Cardiac muscle cell (in vitro differentiated cells and primary cell): ENCODE data around the gene COX6B2. TPM values are rescaled to one million over a fixed set of nuclear protein-coding genes. Genes with fewer than 3 reads are reported as not detected.
A peak's percentile ranks its signal among the peaks of the same experiment; 100 is the strongest.

Experiments
- DNase-seq, 2 donors: peaks; one replicate each; pipeline versions ENCODE4 v3.0.0 to v3.0.0-alpha.2; 2010 to 2017; ENCODE audit warnings: low read depth in 1 of 2, low spot score in 1 of 2
- H3K27ac ChIP-seq: fragments of 200-600 bp; sonication (generic); 2 replicates; pipeline ENCODE4 v1.5.1; 2016
- H3K27me3 ChIP-seq: fragments of 200-600 bp; sonication (generic); 2 replicates; pipeline ENCODE4 v1.6.0; 2016; ENCODE audit warnings: control low read depth
- H3K36me3 ChIP-seq: fragments of 200-600 bp; sonication (generic); 2 replicates; pipeline ENCODE4 v1.5.1; 2016; ENCODE audit warnings: control low read depth
- H3K4me1 ChIP-seq: fragments of 200-600 bp; sonication (generic); 2 replicates; pipeline ENCODE4 v1.8.1; 2017; ENCODE audit warnings: low read depth, mild to moderate bottlenecking, mixed run types
- H3K4me3 ChIP-seq: fragments of 200-600 bp; sonication (generic); 2 replicates; pipeline ENCODE4 v1.5.1; 2016; ENCODE audit warnings: mild to moderate bottlenecking
- H3K9me3 ChIP-seq: fragments of 200-600 bp; sonication (generic); 2 replicates; pipeline ENCODE4 v1.5.1; 2017; ENCODE audit warnings: low read depth, mild to moderate bottlenecking, control low read depth
- polyA plus RNA-seq: library from polyadenylated mRNA; unstranded; fragments of >200 nt; fragmentation: Nextera tagmentation; extraction: Ambion mirVana; gene quantifications from 2 replicates; pipeline ENCODE4 v1.2.1, GENCODE V29; 2016
- total RNA-seq: library from RNA; depleted of rRNA; stranded (reverse); fragments of >200 nt; gene quantifications from 2 replicates; pipeline ENCODE4 v1.2.3, GENCODE V29; 2016
- TF ChIP-seq, protein P1 (sequence below): IDR thresholded peaks from 2 replicates; pipeline ENCODE4 v1.5.1; 2012; ENCODE audit warnings: low read depth, mild to moderate bottlenecking, low read length

Gene COX6B2
- total and polyA plus RNA-seq, 2 experiments from 2014 or later = 0.06 TPM; not detected in 1

DNA sequence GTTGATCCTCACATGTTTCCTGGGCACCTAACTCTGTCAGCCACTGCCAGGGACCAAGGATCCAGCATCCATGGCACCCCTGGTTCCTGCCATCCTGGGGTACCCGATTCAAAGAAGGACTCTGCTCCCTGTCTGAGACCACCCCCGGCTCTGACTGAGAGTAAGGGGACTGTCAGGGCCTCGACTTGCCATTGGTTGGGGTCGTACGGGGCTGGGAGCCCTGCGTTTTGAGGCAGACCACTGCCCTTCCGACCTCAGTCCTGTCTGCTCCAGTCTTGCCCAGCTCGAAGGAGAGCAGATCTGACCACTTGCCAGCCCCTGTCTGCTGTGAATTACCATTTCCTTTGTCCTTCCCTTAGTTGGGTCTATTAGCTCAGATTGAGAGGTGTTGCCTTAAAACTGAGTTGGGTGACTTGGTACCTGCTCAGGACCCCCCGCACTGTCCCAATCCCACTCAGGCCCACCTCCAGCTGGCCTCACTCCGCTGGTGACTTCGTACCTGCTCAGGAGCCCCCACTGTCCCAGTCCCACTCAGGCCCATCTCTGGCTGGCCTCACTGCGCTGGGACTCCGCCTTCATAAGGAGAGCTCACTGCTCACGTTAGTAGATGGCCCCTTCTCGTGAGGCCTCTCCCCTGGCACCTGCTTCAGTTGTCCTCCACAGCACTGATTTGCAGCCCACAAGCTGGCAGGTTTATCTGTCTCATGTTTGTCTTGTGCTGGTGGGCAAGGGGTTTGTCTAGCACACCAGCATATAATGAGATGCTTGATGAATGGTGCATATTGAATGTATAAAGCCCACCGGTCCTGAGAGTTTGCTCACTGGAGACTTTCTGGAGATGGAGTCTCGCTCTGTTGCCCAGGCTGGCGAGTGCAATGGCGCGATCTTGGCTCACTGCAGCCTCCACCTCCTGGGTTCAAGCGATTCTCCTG is 35.1 kb upstream of the COX6B2 start:
- TF ChIP-seq, protein P1, sequence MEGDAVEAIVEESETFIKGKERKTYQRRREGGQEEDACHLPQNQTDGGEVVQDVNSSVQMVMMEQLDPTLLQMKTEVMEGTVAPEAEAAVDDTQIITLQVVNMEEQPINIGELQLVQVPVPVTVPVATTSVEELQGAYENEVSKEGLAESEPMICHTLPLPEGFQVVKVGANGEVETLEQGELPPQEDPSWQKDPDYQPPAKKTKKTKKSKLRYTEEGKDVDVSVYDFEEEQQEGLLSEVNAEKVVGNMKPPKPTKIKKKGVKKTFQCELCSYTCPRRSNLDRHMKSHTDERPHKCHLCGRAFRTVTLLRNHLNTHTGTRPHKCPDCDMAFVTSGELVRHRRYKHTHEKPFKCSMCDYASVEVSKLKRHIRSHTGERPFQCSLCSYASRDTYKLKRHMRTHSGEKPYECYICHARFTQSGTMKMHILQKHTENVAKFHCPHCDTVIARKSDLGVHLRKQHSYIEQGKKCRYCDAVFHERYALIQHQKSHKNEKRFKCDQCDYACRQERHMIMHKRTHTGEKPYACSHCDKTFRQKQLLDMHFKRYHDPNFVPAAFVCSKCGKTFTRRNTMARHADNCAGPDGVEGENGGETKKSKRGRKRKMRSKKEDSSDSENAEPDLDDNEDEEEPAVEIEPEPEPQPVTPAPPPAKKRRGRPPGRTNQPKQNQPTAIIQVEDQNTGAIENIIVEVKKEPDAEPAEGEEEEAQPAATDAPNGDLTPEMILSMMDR = no peak
- Histone ChIP-seq H3K27ac (no peak overlapping the region), H3K36me3 (peaks cover 28% of the 10 kb centered on the region), H3K4me3 (no peak overlapping the region), H3K4me1 (peaks cover 15% of the 10 kb centered on the region), H3K27me3 (no peaks in the 10 kb centered on the region), H3K9me3 (no peaks in the 10 kb centered on the region)
- DNase-seq = no peak

DNA sequence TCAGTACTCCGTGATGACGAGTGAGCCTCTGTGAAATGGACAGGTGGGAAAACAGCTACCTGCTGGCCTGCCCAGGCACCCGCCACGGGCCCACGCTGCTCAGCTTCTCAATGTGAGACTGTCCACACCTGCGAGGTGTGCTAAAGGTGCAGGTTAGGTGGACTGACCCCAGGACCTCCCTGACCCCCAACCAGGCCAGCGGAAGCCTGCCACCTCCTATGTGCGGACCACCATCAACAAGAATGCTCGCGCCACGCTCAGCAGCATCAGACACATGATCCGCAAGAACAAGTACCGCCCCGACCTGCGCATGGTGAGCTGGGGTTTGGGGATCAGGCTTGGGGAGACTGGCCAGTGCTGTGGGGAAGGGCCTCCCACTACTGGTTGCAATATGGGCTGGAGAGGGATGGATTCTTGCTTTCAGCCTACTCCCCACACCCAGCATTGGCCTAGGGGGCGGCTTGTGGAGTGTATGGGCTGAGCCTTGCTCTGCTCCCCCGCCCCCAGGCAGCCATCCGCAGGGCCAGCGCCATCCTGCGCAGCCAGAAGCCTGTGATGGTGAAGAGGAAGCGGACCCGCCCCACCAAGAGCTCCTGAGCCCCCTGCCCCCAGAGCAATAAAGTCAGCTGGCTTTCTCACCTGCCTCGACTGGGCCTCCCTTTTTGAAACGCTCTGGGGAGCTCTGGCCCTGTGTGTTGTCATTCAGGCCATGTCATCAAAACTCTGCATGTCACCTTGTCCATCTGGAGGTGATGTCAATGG is 33.4 kb upstream of the COX6B2 start:
- Histone ChIP-seq H3K4me1 (peaks cover 20% of the 10 kb centered on the region), H3K27me3 (no peaks in the 10 kb centered on the region), H3K36me3 (peaks cover 28% of the 10 kb centered on the region), H3K27ac (no peak overlapping the region), H3K9me3 (no peaks in the 10 kb centered on the region), H3K4me3 (no peak overlapping the region)
- DNase-seq = no peak
- TF ChIP-seq, protein P1 = no peak

DNA sequence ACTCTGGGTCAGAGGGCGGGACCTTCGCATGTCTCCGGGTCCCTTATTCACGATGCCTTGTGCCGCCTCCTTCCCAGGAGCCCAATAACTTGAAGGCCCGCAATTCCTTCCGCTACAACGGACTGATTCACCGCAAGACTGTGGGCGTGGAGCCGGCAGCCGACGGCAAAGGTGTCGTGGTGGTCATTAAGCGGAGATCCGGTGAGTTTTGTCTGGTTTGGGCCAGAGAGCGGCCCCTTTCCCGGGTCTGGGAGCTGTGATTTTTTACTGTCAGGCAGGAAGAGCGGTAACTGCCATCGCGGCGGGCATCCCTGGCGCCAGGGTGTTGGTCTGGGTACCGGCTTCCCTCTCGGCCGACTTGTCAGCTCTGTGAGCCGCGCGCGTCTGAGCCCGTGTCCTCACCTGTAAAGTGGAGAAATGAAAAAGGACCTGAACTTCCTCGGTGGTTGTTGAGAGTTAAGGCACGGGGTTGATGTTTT is 32.0 kb upstream of the COX6B2 start:
- Histone ChIP-seq H3K4me1 (peaks cover 20% of the 10 kb centered on the region), H3K27ac (no peak overlapping the region), H3K9me3 (no peaks in the 10 kb centered on the region), H3K4me3 (peak overlapping the region; percentile 89), H3K27me3 (no peaks in the 10 kb centered on the region), H3K36me3 (peaks cover 27% of the 10 kb centered on the region)
- DNase-seq = no peak
- TF ChIP-seq, protein P1 = no peak

DNA sequence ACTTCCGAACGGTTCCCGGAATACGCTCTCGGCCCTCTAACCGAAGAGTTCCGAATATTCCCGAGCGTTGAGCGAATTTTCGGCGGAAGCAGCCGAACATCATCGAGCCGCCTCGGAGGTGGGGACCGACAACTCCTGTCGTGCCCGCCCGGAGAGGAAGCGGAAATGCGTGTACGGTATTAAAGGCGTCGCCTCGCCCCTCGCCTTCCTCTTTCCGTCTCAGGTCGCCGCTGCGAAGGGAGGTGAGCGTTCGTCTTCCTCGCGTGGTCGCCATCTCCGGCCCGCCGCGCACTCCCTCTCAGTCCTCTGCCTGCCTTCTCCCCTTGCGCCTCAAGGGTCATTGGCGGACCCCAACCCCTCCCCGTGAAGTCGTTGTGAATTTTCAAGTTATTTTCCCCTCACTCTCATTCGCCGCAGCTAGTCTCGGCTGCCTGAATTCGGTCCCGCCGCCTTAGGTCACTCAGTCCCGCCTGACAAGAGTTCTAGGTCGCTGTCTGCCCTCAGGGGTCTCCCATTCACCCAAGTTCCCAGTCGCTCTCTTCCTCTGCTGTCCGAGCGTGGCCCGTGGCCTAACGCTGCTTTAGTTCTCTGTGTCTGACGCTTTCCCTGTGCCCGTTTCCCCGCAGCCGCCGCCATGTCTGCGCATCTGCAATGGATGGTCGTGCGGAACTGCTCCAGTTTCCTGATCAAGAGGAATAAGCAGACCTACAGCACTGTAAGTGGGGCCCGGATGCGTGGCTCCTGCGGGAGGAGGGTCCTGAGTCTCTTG is 31.4 kb upstream of the COX6B2 start, which contains the start of gene RPL28:
Gene RPL28 (plus strand): TSS at position 209 of the 769 bp plus-strand sequence. CDS start 426 bp downstream, at position 635.
- Histone ChIP-seq H3K27ac (peak within 1 kb of the TSS; percentile 71), H3K4me1 (peaks cover 20% of the 10 kb centered on the region), H3K36me3 (peaks cover 22% of the 10 kb centered on the region), H3K9me3 (no peaks in the 10 kb centered on the region), H3K27me3 (no peaks in the 10 kb centered on the region), H3K4me3 (peak within 1 kb of the TSS; percentile 89)
- TF ChIP-seq, protein P1 = no peak
- DNase-seq = peak; percentile 98 to 99
